ENCODE results near the gene RNF220. TPM values are rescaled to one million over a fixed set of nuclear protein-coding genes. Genes with fewer than 3 reads are reported as not detected.

Gene RNF220
- total RNA-seq, 1 donor from 2014 or later, result 72.5 TPM

DNA sequence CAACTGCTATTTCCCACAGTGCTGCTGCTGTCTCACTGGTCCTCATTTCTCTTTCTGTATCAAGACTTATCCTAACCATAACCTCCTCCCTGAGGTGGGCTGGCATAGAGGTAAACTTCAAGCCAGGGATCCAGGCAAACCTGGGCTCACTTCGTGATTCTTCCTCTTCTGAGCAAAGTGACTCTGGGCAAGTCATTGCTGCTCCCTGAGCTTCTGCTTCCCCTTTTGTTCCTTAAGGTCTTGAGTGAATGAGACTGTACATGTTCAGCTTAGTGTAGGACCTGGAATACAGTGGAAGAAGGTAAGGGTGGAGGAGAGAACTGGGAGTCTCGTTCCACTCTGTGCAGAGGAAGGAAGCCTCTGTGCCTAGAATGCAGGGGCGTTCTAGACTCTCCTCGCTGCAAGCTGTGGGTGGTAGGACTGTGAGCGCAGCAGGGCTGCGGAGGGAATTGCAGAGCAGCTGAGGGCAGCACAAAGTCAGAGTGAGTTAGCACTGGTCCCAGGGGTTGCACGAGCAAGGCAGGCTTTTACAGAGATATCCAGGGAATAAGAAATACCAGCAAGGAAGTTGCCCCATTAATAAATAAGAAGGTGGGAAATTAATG is 38.6 kb upstream of the RNF220 start:
- Histone ChIP-seq H3K9me3 (no peaks in the 10 kb centered on the region), H3K36me3 (no peaks in the 10 kb centered on the region), H3K4me1 (no peaks in the 10 kb centered on the region), H3K27me3 (ENCODE audit: low read depth) (no peaks in the 10 kb centered on the region), H3K27ac (no peak overlapping the region), H3K4me3 (no peak overlapping the region)
- DNase-seq (no peak), ATAC-seq (no peak)
- TF ChIP-seq CTCF (IDR thresholded peaks at IDR 0.05), result no peak
- intact Hi-C loops (cut with DNase I), result no loop called here

- Histone ChIP-seq H3K4me1 (no peaks in the 10 kb centered on the region), H3K36me3 (no peaks in the 10 kb centered on the region), H3K27me3 (ENCODE audit: low read depth) (no peaks in the 10 kb centered on the region), H3K9me3 (no peaks in the 10 kb centered on the region), H3K4me3 (no peak overlapping the region), H3K27ac (no peak overlapping the region)
- ATAC-seq (no peak), DNase-seq (no peak)
- intact Hi-C loops (cut with DNase I), result no loop called here
- no peak for TF ChIP-seq CTCF (IDR thresholded peaks at IDR 0.05)
Observed at GRCh38 chr1:44367944-44368343, 37.1 kb upstream of the RNF220 start.

GRCh38 chr1:44368471-44369151 is 36.4 kb upstream of the RNF220 start:
- no peak overlapping the region for H3K4me3 ChIP-seq
- H3K27me3 ChIP-seq (ENCODE audit: low read depth), result no peaks in the 10 kb centered on the region
- H3K4me1 ChIP-seq, result no peaks in the 10 kb centered on the region
- H3K36me3 ChIP-seq, result no peaks in the 10 kb centered on the region
- no peak for ATAC-seq
- no peak for TF ChIP-seq CTCF (IDR thresholded peaks at IDR 0.05)
- no peak for DNase-seq
- H3K27ac ChIP-seq, result no peak overlapping the region
- H3K9me3 ChIP-seq, result no peaks in the 10 kb centered on the region
- intact Hi-C loops (cut with DNase I), result no loop called here

DNA sequence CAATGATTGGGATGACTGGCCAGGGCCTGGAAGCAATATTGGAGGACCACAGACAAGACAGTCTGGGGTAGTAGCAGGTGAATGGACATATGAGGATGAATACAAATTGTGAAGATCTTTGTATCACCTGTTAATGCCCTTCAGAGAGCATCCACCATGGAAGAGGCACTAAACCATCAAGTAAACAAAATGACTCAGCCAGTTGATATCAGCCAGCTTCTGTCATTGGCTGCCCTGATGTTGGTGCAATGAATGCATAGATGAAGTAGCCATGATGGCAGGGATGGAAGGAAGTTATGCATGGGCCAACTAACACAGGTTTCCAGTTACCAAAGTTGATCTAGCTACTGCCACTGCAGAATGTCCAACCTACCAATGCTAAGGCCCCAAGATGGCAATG is 33.8 kb upstream of the RNF220 start:
- no peak overlapping the region for H3K27ac ChIP-seq
- intact Hi-C loops (cut with DNase I), result loop anchor here (10.0 kb wide), 1 partner anchor 224 kb away; no protein-coding TSS in a partner anchor
- ATAC-seq (no peak), DNase-seq (no peak)
- H3K27me3 ChIP-seq (ENCODE audit: low read depth), result no peaks in the 10 kb centered on the region
- no peaks in the 10 kb centered on the region for H3K9me3 ChIP-seq
- no peaks in the 10 kb centered on the region for H3K4me1 ChIP-seq
- no peaks in the 10 kb centered on the region for H3K36me3 ChIP-seq
- TF ChIP-seq CTCF (IDR thresholded peaks at IDR 0.05), result no peak
- H3K4me3 ChIP-seq, result no peak overlapping the region

DNA sequence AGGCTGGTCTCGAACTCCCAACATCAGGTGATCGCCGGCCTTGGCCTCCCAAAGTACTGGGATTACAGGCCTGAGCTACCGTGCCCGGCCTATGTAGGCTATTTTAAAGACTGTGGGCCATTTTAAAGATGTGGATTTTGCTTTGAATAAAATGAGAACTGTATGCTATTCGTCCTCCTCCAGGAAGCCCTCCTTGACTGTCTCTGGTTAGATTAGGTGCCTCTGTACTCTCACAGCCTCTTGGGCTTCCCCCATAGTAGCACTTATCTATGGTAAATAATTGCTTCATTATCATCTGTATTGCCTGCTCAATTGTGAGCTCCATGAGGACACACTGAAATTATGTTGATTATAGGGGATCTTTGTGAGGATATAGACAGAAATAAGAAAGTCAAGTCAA is 29.5 kb upstream of the RNF220 start:
- Histone ChIP-seq H3K27ac (no peak overlapping the region), H3K9me3 (no peaks in the 10 kb centered on the region), H3K4me3 (no peak overlapping the region), H3K27me3 (ENCODE audit: low read depth) (no peaks in the 10 kb centered on the region), H3K4me1 (no peaks in the 10 kb centered on the region), H3K36me3 (no peaks in the 10 kb centered on the region)
- ATAC-seq (no peak), DNase-seq (no peak)
- TF ChIP-seq CTCF (IDR thresholded peaks at IDR 0.05), result no peak
- intact Hi-C loops (cut with DNase I), result loop anchor here (10.0 kb wide), 1 partner anchor 219 kb away; no protein-coding TSS in a partner anchor

All from lower lobe of right lung (tissue), 2 donors.